NT2/D1 (cell line): ENCODE data around the gene LRRC36.

Source experiments
- SUZ12 ChIP-seq: IDR thresholded peaks from 2 replicates; pipeline ENCODE4 v1.6.1; 2011; ENCODE audit not compliant: insufficient read length, insufficient read depth; ENCODE audit errors: extremely low read depth
- YY1 ChIP-seq: IDR thresholded peaks from 2 replicates; pipeline ENCODE4 v1.6.1; 2011; ENCODE audit not compliant: insufficient read length, insufficient read depth
- ZNF274 ChIP-seq: IDR thresholded peaks from 2 replicates; pipeline ENCODE4 v1.6.1; 2011; ENCODE audit warnings: mild to moderate bottlenecking, low read depth, low read length

DNA sequence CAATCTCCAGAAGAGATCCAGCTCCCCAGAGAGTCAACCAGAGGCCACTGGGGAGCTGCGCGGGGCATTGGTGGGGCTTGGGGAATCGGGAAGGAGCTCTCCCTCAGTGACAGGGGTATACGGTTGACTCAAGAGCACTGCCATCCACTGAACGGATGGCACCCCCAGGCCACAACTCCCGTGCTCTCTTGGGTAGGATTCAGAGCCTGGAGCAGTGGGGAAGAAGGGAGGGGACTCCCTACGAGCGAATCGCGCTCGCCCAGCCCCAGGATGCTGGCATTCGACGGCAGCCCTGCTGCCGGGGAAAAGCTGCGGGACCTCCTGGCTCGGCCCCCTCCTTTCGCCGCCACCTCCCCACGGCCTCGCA is 67.2 kb downstream of the LRRC36 start:
- TF ChIP-seq SUZ12 (no peak), ZNF274 (no peak), YY1 (no peak)
